HG02884 (cell line): ENCODE measurements around the gene NPHP3.
"Not testable (repeated sequence)": the region's sequence is repeated elsewhere in the genome, so short reads cannot be mapped to it uniquely, and the experiment has no call there.

Experiments
- ATAC-seq: cut with Tn5 transposase; IDR thresholded peaks from one replicate; pipeline ENCODE4 v1.9.1; 2021; ENCODE audit warnings: mild to moderate bottlenecking, moderate library complexity; ENCODE audit not compliant: unreplicated experiment

The NPHP3 gene

DNA sequence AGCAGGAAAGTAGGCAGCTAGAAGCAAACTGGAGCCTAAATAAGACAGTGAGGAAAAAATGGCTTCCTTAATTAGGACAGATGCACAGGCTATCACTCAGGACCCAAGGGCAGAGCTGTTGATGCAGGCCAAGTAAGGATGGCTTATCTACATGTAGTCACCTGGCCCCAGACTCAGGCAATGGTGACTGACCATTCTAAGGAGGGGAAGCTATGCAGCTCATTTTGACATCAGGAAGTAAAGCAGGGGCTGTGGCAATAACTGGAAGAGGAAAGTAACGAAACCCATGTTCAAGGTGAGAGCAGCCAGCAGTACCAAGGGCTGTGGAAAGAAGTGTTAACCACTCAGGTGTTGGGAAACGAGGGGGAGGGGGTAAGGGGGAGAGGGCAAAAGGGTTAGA, 78.8 kb downstream of the NPHP3 start:
- ATAC-seq, result no peak

DNA sequence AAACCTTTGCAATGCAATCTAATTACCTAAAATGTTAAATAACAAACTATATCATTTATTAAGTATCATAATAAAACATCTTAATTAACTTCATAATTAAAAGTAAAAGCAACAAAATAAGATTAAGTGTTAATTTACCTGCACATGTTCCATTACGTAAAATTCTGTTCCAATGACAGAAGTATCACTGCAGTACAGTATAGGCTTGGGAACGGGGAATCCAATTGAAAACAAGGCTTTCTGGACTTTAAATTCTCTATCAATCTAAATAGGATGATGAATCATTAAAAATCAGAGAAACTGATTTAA, 79.7 kb downstream of the NPHP3 start:
- ATAC-seq, result no peak

DNA sequence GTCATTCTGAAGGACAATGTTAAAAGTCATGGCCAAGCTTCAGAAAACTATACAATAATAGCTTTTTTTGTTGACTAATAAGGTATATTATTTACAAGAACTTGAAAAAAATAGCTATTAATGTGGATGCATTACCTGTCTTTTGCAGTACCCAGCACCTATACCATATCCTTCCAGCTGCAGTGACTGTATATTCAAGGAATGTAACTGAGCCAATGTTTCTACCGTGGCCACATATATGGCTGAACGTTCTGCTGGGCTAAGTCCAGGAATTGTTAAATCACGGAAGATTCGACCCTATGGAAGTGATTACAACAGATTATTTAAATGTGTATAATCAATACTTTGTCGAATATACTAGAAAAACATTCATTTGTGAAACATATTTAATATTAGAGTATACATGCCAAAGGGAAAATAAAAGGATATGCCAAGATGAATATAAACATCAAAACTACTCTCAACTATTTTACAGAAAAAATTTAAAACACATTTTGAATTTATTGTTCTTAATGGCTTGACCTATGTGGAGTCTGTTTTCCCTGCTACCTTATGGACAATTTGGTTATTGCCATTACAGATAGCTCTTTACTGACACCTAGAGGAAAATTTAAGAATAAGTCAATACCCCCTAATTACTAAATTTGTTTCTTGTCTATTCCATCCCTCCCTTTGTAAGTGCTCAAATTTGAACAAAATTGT, 80.2 kb downstream of the NPHP3 start:
- ATAC-seq, result no peak

DNA sequence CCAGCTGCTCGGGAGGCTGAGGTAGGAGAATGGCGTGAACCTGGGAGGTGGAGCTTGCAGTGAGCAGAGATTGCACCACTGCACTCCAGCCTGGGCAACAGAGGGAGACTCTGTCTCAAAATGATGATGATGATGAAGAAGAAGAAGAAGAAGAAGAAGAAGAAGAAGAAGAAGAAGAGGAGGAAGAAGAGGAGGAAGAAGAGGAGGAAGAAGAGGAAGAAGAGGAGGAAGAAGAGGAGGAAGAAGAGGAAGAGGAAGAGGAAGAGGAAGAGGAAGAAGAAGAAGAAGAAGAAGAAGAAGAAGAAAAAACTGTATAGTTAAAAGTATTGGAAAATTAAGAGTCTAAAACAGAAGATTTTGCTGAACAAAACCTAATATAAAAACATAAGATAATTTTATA, 80.8 kb downstream of the NPHP3 start:
- not testable (repeated sequence) for ATAC-seq

DNA sequence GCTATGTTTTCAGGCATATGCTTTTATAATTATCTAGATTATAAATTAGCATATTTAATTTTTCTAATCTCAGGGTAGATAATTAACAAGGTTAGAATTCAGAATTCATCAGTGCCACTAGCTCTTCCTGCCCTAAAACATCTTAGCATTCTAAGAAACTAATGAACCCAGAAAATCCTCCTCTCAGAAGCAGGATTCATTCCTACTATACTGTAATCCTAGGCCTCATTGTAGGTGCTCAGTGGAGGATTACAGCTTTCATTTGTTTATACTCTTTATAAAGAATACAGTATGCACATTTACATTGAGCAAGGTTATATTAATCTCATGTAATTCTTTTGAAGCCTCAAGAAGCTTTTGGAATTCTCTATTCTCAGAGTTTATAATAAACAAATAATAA, 83.5 kb downstream of the NPHP3 start:
- ATAC-seq, result no peak

DNA sequence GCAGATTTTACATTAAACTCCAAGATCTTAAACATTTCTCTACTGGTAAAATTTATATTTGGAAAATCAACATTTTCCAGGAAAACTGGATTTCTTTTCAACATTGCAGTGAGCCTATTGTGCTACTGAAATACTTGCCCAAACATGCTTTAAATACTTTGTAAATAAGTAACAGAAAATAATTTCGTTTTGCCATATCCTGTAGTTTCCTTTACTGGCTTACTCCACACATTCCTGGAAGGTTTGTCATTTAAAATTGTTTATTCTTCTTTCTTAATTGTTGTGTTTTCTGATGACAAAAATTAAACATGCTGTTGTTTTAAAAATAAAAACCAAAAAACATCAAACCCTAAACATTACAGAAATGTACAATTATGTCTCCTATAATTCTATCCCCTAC, 84.6 kb downstream of the NPHP3 start:
- no peak for ATAC-seq

DNA sequence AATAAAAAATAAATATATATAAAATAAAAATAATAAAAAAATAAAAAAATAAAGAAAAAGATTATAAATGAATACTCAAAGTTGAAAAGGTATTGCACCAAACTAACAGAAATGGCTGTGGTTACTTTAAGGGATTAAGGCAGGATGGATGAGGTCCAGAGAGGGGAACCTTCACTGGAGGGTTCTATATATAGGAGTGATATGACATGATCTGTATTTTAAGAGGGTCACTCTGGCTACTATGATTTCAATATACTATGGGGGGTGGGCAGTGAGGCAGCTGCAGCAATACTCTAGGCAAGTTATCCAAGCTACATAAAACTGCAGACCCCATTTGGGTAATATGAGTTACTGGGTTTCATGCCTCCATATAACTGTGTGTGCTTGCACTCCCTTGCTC, 87.2 kb downstream of the NPHP3 start:
- ATAC-seq, result no peak
